T-helper 2 cell (primary cell): ENCODE data around the gene BRINP3.
"Not testable (repeated sequence)": the region's sequence is repeated elsewhere in the genome, so short reads cannot be mapped to it uniquely, and the experiment has no call there.

ENCODE experiments used
- DNase-seq, 5 experiments: peaks; one replicate each; pipeline versions ENCODE4 v3.0.0 to v3.0.0-alpha.2; 2012 to 2022

The BRINP3 gene

GRCh38 chr1:190176776-190177175 is 300.9 kb downstream of the BRINP3 start:
- no peak for DNase-seq

- DNase-seq, result no peak
Observed at GRCh38 chr1:190175320-190175719, 302.3 kb downstream of the BRINP3 start.

- no peak for DNase-seq
Observed at GRCh38 chr1:190172651-190173430, 304.8 kb downstream of the BRINP3 start.

- DNase-seq, result no peak
Observed at GRCh38 chr1:190170321-190170720, 307.3 kb downstream of the BRINP3 start.

GRCh38 chr1:190169311-190170067 is 308.2 kb downstream of the BRINP3 start:
- no peak for DNase-seq

GRCh38 chr1:190168893-190169280 is 308.8 kb downstream of the BRINP3 start:
- no peak for DNase-seq

GRCh38 chr1:190168116-190168892 is 309.4 kb downstream of the BRINP3 start:
- DNase-seq, result no peak

- DNase-seq, result no peak
Observed at GRCh38 chr1:190159146-190159545, 318.5 kb downstream of the BRINP3 start.

- no peak for DNase-seq
Observed at GRCh38 chr1:190154744-190155143, 322.9 kb downstream of the BRINP3 start.

- DNase-seq, result no peak
Observed at GRCh38 chr1:190147616-190148015, 330.0 kb downstream of the BRINP3 start.

GRCh38 chr1:190144650-190145049 is 333.0 kb downstream of the BRINP3 start:
- no peak for DNase-seq

- no peak for DNase-seq
Observed at GRCh38 chr1:190140644-190141043, 337.0 kb downstream of the BRINP3 start.

- no peak for DNase-seq
Observed at GRCh38 chr1:190138702-190139101, 339.0 kb downstream of the BRINP3 start.

- no peak for DNase-seq
Observed at GRCh38 chr1:190138266-190138665, 339.4 kb downstream of the BRINP3 start.

- no peak for DNase-seq
Observed at GRCh38 chr1:190129366-190129765, 348.3 kb downstream of the BRINP3 start.

- no peak for DNase-seq
Observed at GRCh38 chr1:190126728-190127127, 350.9 kb downstream of the BRINP3 start.

- DNase-seq, result no peak
Observed at GRCh38 chr1:190124068-190124467, 353.6 kb downstream of the BRINP3 start.

GRCh38 chr1:190120564-190120963 is 357.1 kb downstream of the BRINP3 start:
- DNase-seq, result not testable (repeated sequence)

- no peak for DNase-seq
Observed at GRCh38 chr1:190119683-190120082, 358.0 kb downstream of the BRINP3 start.

- no peak for DNase-seq
Observed at GRCh38 chr1:190116921-190117320, 360.7 kb downstream of the BRINP3 start.

GRCh38 chr1:190104961-190105360 is 372.7 kb downstream of the BRINP3 start:
- DNase-seq, result no peak

GRCh38 chr1:190102757-190103326 is 374.8 kb downstream of the BRINP3 start:
- no peak for DNase-seq

- DNase-seq, result no peak
Observed at GRCh38 chr1:190101756-190102155, 375.9 kb downstream of the BRINP3 start.
